SK-N-SH (cell line): Measurements from ENCODE around the gene AGMO.

Experiments
- POLR2AphosphoS5 ChIP-seq: IDR thresholded peaks from 2 replicates; pipeline ENCODE4 v1.6.1; 2012; ENCODE audit warnings: low read depth, low read length
- RCOR1 ChIP-seq: fragments of 150-350 bp; IDR thresholded peaks from 2 replicates; pipeline ENCODE4 v1.6.1; 2017; ENCODE audit warnings: antibody characterized with exemption, low read length
- RXRA ChIP-seq: IDR thresholded peaks from 2 replicates; pipeline ENCODE4 v1.4.0; 2012; ENCODE audit warnings: low read depth, mild to moderate bottlenecking, borderline replicate concordance
- TF ChIP-seq, protein P1 (sequence below): fragments of 200-600 bp; sonication (generic); IDR thresholded peaks from 2 replicates; pipeline ENCODE4 v1.6.1; 2017; ENCODE audit warnings: antibody characterized with exemption, mild to moderate bottlenecking, moderate library complexity
- TF ChIP-seq, protein P2 (sequence below): IDR thresholded peaks from 2 replicates; pipeline ENCODE4 v1.6.1; 2012; ENCODE audit warnings: mild to moderate bottlenecking, low read depth, low read length, moderate library complexity
- TF ChIP-seq, protein P3 (sequence below): IDR thresholded peaks from 2 replicates; pipeline ENCODE4; 2012

DNA sequence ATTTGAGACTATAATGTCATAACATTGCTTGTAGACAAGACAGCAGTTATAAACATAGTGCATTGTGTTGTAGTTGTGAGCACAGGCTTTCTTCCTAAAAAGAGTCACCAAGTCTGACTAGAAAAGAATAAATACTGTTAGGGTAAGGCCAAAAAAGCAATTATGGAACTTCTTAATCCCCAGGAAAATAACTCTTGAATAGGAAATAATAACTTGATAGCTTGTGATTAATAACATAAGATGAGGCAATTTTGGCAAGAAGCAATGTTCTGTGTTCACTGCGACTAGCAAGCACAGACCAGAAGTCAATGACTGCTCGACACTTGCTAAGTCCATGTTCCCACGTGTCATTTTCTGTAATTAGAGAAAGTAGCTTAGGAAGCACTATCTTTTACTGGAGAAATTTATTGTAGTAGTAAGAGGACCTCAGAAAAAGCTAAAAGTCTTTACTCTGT, 97.1 kb downstream of the AGMO start:
- TF ChIP-seq, protein P1, sequence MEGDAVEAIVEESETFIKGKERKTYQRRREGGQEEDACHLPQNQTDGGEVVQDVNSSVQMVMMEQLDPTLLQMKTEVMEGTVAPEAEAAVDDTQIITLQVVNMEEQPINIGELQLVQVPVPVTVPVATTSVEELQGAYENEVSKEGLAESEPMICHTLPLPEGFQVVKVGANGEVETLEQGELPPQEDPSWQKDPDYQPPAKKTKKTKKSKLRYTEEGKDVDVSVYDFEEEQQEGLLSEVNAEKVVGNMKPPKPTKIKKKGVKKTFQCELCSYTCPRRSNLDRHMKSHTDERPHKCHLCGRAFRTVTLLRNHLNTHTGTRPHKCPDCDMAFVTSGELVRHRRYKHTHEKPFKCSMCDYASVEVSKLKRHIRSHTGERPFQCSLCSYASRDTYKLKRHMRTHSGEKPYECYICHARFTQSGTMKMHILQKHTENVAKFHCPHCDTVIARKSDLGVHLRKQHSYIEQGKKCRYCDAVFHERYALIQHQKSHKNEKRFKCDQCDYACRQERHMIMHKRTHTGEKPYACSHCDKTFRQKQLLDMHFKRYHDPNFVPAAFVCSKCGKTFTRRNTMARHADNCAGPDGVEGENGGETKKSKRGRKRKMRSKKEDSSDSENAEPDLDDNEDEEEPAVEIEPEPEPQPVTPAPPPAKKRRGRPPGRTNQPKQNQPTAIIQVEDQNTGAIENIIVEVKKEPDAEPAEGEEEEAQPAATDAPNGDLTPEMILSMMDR: no peak
- no peak for TF ChIP-seq POLR2AphosphoS5
- TF ChIP-seq RXRA: no peak
- no peak for TF ChIP-seq RCOR1
- TF ChIP-seq, protein P2, sequence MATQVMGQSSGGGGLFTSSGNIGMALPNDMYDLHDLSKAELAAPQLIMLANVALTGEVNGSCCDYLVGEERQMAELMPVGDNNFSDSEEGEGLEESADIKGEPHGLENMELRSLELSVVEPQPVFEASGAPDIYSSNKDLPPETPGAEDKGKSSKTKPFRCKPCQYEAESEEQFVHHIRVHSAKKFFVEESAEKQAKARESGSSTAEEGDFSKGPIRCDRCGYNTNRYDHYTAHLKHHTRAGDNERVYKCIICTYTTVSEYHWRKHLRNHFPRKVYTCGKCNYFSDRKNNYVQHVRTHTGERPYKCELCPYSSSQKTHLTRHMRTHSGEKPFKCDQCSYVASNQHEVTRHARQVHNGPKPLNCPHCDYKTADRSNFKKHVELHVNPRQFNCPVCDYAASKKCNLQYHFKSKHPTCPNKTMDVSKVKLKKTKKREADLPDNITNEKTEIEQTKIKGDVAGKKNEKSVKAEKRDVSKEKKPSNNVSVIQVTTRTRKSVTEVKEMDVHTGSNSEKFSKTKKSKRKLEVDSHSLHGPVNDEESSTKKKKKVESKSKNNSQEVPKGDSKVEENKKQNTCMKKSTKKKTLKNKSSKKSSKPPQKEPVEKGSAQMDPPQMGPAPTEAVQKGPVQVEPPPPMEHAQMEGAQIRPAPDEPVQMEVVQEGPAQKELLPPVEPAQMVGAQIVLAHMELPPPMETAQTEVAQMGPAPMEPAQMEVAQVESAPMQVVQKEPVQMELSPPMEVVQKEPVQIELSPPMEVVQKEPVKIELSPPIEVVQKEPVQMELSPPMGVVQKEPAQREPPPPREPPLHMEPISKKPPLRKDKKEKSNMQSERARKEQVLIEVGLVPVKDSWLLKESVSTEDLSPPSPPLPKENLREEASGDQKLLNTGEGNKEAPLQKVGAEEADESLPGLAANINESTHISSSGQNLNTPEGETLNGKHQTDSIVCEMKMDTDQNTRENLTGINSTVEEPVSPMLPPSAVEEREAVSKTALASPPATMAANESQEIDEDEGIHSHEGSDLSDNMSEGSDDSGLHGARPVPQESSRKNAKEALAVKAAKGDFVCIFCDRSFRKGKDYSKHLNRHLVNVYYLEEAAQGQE: no peak
- TF ChIP-seq, protein P3, sequence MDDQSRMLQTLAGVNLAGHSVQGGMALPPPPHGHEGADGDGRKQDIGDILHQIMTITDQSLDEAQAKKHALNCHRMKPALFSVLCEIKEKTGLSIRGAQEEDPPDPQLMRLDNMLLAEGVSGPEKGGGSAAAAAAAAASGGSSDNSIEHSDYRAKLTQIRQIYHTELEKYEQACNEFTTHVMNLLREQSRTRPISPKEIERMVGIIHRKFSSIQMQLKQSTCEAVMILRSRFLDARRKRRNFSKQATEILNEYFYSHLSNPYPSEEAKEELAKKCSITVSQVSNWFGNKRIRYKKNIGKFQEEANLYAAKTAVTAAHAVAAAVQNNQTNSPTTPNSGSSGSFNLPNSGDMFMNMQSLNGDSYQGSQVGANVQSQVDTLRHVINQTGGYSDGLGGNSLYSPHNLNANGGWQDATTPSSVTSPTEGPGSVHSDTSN: no peak
